ENCODE results near the gene YPEL2.

The YPEL2 gene

GRCh38 chr17:59440757-59441463 lies 109.5 kb downstream of the YPEL2 start:
- Histone ChIP-seq H3K9me3 (ENCODE audit: control insufficient read depth, insufficient read depth, low read length) (no peaks in the 10 kb centered on the region), H3K9ac (ENCODE audit: low read depth, low read length) (no peak overlapping the region), H3K4me1 (ENCODE audit: insufficient read depth, low read length) (peaks cover 12% of the 10 kb centered on the region), H3K36me3 (ENCODE audit: insufficient read depth, low read length) (no peaks in the 10 kb centered on the region)

- no peaks in the 10 kb centered on the region for H3K9me3 ChIP-seq (ENCODE audit: control insufficient read depth, insufficient read depth, low read length)
- no peak overlapping the region for H3K9ac ChIP-seq (ENCODE audit: low read depth, low read length)
- H3K36me3 ChIP-seq (ENCODE audit: insufficient read depth, low read length): no peaks in the 10 kb centered on the region
- peaks cover 12% of the 10 kb centered on the region for H3K4me1 ChIP-seq (ENCODE audit: insufficient read depth, low read length)
These were observed 110.1 kb downstream of the YPEL2 start for GRCh38 chr17:59441464-59442096.

- no peak overlapping the region for H3K9ac ChIP-seq (ENCODE audit: low read depth, low read length)
- H3K36me3 ChIP-seq (ENCODE audit: insufficient read depth, low read length): no peaks in the 10 kb centered on the region
- H3K4me1 ChIP-seq (ENCODE audit: insufficient read depth, low read length): peaks cover 12% of the 10 kb centered on the region
- no peaks in the 10 kb centered on the region for H3K9me3 ChIP-seq (ENCODE audit: control insufficient read depth, insufficient read depth, low read length)
These were observed 111.7 kb downstream of the YPEL2 start for GRCh38 chr17:59443106-59443505.
